ENCODE measurements around the gene KLF6.

The KLF6 gene

DNA sequence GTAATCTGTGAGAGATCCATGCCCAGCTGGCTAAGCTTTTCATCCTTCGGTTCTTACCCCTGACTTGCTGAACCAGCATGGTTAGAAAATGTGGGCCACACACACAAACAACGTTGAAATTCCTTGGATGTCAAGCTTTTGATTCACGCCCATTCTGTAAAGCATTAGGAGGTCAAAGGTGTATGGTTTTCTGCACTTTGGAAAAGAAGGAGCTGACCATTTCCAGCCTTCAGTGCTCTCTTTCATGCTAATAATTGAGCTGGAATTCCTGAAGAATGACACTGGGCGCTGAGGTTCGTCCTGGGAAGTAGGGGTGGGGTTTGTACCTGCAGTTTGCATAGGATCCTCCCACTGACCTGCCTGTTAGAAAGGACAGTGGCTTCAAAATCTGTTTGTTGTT lies 23.1 kb downstream of the KLF6 start:
- H4K20me1 ChIP-seq (ENCODE audit: insufficient read depth): no peaks in the 10 kb centered on the region
- no peaks in the 10 kb centered on the region for H3K36me3 ChIP-seq (ENCODE audit: insufficient read depth)
- no peak overlapping the region for H3K27ac ChIP-seq
- H3K79me2 ChIP-seq (ENCODE audit: insufficient read depth, low read depth): no peaks in the 10 kb centered on the region
- H3K9ac ChIP-seq: no peak overlapping the region
- peaks cover 41% of the 10 kb centered on the region for H3K4me1 ChIP-seq (ENCODE audit: low read depth, poor library complexity, severe bottlenecking)
- no peak overlapping the region for H3K4me3 ChIP-seq (IDR thresholded peaks at IDR 0.05; ENCODE audit: insufficient read depth, low read depth, low read length)
- TF ChIP-seq, protein P1, sequence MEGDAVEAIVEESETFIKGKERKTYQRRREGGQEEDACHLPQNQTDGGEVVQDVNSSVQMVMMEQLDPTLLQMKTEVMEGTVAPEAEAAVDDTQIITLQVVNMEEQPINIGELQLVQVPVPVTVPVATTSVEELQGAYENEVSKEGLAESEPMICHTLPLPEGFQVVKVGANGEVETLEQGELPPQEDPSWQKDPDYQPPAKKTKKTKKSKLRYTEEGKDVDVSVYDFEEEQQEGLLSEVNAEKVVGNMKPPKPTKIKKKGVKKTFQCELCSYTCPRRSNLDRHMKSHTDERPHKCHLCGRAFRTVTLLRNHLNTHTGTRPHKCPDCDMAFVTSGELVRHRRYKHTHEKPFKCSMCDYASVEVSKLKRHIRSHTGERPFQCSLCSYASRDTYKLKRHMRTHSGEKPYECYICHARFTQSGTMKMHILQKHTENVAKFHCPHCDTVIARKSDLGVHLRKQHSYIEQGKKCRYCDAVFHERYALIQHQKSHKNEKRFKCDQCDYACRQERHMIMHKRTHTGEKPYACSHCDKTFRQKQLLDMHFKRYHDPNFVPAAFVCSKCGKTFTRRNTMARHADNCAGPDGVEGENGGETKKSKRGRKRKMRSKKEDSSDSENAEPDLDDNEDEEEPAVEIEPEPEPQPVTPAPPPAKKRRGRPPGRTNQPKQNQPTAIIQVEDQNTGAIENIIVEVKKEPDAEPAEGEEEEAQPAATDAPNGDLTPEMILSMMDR (conservative IDR thresholded peaks at IDR 0.05; ENCODE audit: low read depth, low read length): no peak
- no peak overlapping the region for H3K4me2 ChIP-seq
- H2AFZ ChIP-seq (ENCODE audit: low read depth): no peak overlapping the region
- H3K27me3 ChIP-seq (ENCODE audit: insufficient read depth, low read depth): no peaks in the 10 kb centered on the region

DNA sequence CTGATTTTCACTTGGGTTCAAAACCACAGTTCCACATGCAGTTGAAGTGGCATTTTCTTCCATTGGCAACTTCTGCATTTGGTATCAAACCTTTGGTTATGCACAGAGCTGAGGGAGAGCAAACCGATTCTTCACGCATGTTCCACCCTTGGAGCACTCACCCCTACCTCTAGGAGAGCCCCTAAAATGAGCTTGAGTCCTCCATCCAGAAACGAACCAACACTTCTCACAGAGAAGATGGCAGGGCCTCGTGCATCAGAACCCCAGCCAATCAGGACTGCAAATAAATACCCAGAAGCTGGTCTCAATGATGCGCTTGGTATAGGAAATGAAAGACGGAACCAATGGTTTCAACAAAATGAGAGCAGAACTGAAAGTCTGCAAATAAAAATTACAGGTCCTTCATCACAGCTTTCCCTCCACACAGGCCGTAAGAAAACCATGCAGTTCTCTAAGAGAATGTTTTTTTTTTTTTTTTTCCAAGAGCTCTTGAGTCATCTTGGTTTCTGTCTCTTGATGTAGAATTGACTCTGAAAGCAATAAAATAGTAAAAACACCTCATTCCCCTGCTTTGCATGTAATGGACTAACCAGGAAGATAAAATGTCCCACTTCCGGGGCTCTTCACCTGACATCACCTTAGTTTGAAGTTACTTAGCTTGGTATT lies 23.9 kb downstream of the KLF6 start:
- Histone ChIP-seq H3K36me3 (ENCODE audit: insufficient read depth) (no peaks in the 10 kb centered on the region), H3K4me3 (IDR thresholded peaks at IDR 0.05; ENCODE audit: insufficient read depth, low read depth, low read length) (no peak overlapping the region), H3K27ac (no peak overlapping the region), H3K4me2 (no peak overlapping the region), H3K27me3 (ENCODE audit: insufficient read depth, low read depth) (no peaks in the 10 kb centered on the region), H4K20me1 (ENCODE audit: insufficient read depth) (no peaks in the 10 kb centered on the region), H3K9ac (no peak overlapping the region), H3K79me2 (ENCODE audit: insufficient read depth, low read depth) (no peaks in the 10 kb centered on the region), H2AFZ (ENCODE audit: low read depth) (no peak overlapping the region), H3K4me1 (ENCODE audit: low read depth, poor library complexity, severe bottlenecking) (peaks cover 48% of the 10 kb centered on the region)
- TF ChIP-seq, protein P1 (conservative IDR thresholded peaks at IDR 0.05; ENCODE audit: low read depth, low read length): no peak

DNA sequence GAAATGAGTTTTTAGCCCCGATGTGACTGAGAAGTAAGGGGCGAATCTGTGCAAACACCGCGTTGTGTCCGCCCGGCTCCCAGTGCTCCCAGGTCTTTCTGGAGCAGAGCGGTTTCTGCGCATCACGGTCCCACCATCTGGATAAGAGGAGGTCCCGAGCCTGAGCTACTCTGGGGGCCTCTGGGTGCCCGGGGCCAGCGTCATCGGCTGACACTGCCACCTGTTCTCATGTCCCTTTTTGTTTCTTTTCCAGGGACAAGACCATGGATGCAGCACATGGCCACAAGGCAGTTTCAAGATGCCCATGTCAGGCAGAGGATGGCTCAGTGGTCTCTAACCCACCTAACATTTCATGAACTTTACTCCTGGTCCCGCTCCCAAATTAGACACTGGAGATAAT lies 24.9 kb downstream of the KLF6 start:
- H3K9ac ChIP-seq: no peak overlapping the region
- no peak overlapping the region for H2AFZ ChIP-seq (ENCODE audit: low read depth)
- H3K4me2 ChIP-seq: no peak overlapping the region
- no peaks in the 10 kb centered on the region for H3K27me3 ChIP-seq (ENCODE audit: insufficient read depth, low read depth)
- no peaks in the 10 kb centered on the region for H4K20me1 ChIP-seq (ENCODE audit: insufficient read depth)
- no peak overlapping the region for H3K4me3 ChIP-seq (IDR thresholded peaks at IDR 0.05; ENCODE audit: insufficient read depth, low read depth, low read length)
- H3K27ac ChIP-seq: no peak overlapping the region
- TF ChIP-seq, protein P1 (conservative IDR thresholded peaks at IDR 0.05; ENCODE audit: low read depth, low read length): no peak
- H3K79me2 ChIP-seq (ENCODE audit: insufficient read depth, low read depth): no peaks in the 10 kb centered on the region
- H3K4me1 ChIP-seq (ENCODE audit: low read depth, poor library complexity, severe bottlenecking): peaks cover 48% of the 10 kb centered on the region
- no peaks in the 10 kb centered on the region for H3K36me3 ChIP-seq (ENCODE audit: insufficient read depth)

DNA sequence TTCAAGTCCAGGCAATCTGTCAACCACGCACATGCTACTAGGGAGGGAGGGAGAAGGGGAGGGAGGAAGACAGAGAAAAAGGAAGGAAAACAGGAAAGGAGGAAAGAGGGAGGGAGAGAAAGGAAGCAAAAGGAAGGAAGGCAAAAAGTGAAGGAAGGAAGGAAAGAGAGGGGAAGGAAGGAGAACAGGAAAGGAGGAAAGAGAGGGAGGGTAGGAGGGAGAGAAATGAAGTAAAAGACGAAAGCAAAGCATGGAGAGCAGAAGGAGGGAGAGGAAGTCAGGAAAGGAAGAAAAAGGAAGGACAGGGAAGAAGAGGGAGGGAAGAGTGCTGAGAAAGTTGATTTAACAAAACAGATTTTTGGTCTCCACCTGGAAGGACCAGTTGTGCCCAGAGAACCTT lies 25.6 kb downstream of the KLF6 start:
- Histone ChIP-seq H2AFZ (ENCODE audit: low read depth) (no peak overlapping the region), H4K20me1 (ENCODE audit: insufficient read depth) (no peaks in the 10 kb centered on the region), H3K36me3 (ENCODE audit: insufficient read depth) (no peaks in the 10 kb centered on the region), H3K4me1 (ENCODE audit: low read depth, poor library complexity, severe bottlenecking) (peaks cover 41% of the 10 kb centered on the region), H3K27me3 (ENCODE audit: insufficient read depth, low read depth) (no peaks in the 10 kb centered on the region), H3K27ac (no peak overlapping the region), H3K4me2 (no peak overlapping the region), H3K4me3 (IDR thresholded peaks at IDR 0.05; ENCODE audit: insufficient read depth, low read depth, low read length) (no peak overlapping the region), H3K9ac (no peak overlapping the region), H3K79me2 (ENCODE audit: insufficient read depth, low read depth) (no peaks in the 10 kb centered on the region)
- TF ChIP-seq, protein P1 (conservative IDR thresholded peaks at IDR 0.05; ENCODE audit: low read depth, low read length): no peak

Data from KMS-11 (cell line).